HCT116 (cell line): ENCODE measurements around the gene ZNF593. TPM values are rescaled to one million over a fixed set of nuclear protein-coding genes. Genes with fewer than 3 reads are reported as not detected.

Experiments used
- ATAC-seq: fragments of 200-7000 bp; cut with Tn5 transposase; 2 replicates; pipeline ENCODE4 v1.9.1; 2020; ENCODE audit warnings: mild to moderate bottlenecking, moderate library complexity
- BruUV-seq: library from RNA; stranded (reverse); fragments of 400-500 nt; replicated peaks from 2 replicates; lab custom pipeline; 2021; lab: Mats Ljungman, UMichigan
- CTCF ChIA-PET: fragments of 300-600 bp; sonication (Branson Sonifier 250); formaldehyde crosslinking; loops from one replicate; lab custom pipeline; 2021; ENCODE audit warnings: antibody characterized with exemption; lab: Charles Lee
- POLR2A ChIA-PET: fragments of 300-600, 350-600 bp; sonication (Branson Sonifier 250); formaldehyde crosslinking; loops from one replicate; lab custom pipeline; 2021; ENCODE audit warnings: antibody characterized with exemption; lab: Charles Lee
- RAD21 ChIA-PET, 2 experiments: fragments of 300-600 bp; sonication (Branson Sonifier 250); formaldehyde crosslinking; loops; one replicate each; lab custom pipeline; 2023; ENCODE audit warnings: low total read pairs in 2 of 2; ENCODE audit not compliant: uncharacterized antibody in 2 of 2, unreplicated experiment in 2 of 2, low non-redundant PET in 1 of 2; lab: Charles Lee
- DNase-seq: peaks from one replicate; pipeline ENCODE4 v3.0.0-alpha.2; 2010; ENCODE audit warnings: low read depth, low spot score
- H2AFZ ChIP-seq: fragments of 200-600 bp; shearing (Covaris generic), sonication (generic); 2 replicates; pipeline ENCODE4 v1.6.1; 2017; ENCODE audit warnings: low read depth, mixed run types, mixed read lengths, antibody characterized with exemption, low read length; ENCODE audit not compliant: poor library complexity, severe bottlenecking
- H3K27ac ChIP-seq: 2 replicates; pipeline ENCODE4 v1.5.1; 2012; ENCODE audit warnings: low read depth, low read length
- H3K27me3 ChIP-seq: fragments of 200-600 bp; sonication (generic); 2 replicates; pipeline ENCODE4 v1.6.1; 2016; ENCODE audit warnings: mixed run types, low read length, mixed read lengths; ENCODE audit not compliant: insufficient read depth
- H3K36me3 ChIP-seq, 2 experiments: fragments of 200-500 bp in 1 of 2; fragments of 200-600 bp in 1 of 2; sonication (Bioruptor generic) in 1 of 2; sonication (generic) in 1 of 2; 2 replicates each; pipeline versions ENCODE4 v1.5.1 to v1.6.1; 2014 to 2016; ENCODE audit warnings: low read length in 2 of 2, inconsistent platforms in 1 of 2, mixed read lengths in 1 of 2, mixed run types in 1 of 2; ENCODE audit not compliant: insufficient read depth in 2 of 2, control insufficient read depth in 1 of 2
- H3K4me1 ChIP-seq, 2 experiments: fragments of 200-600 bp in 1 of 2; sonication (generic) in 1 of 2; 2 replicates each; pipeline versions ENCODE4 v1.5.1 to v1.6.1; 2012 to 2017; ENCODE audit warnings: low read length in 2 of 2, inconsistent platforms in 1 of 2, mild to moderate bottlenecking in 1 of 2, mixed read lengths in 1 of 2, mixed run types in 1 of 2, moderate library complexity in 1 of 2; ENCODE audit not compliant: insufficient read depth in 2 of 2, control insufficient read depth in 1 of 2
- H3K4me2 ChIP-seq: fragments of 200-600 bp; sonication (generic); 2 replicates; pipeline ENCODE4 v1.6.1; 2017; ENCODE audit warnings: mixed run types, low read length, mixed read lengths
- H3K4me3 ChIP-seq, 2 experiments: fragments of 200-600 bp in 1 of 2; sonication (generic) in 1 of 2; replicated peaks in 1 of 2; 2 replicates each; pipeline ENCODE4 v1.5.1; 2011 to 2016; ENCODE audit warnings: low read length in 2 of 2, control low read depth in 1 of 2, low read depth in 1 of 2, mild to moderate bottlenecking in 1 of 2, mixed read lengths in 1 of 2, mixed run types in 1 of 2
- H3K79me2 ChIP-seq: fragments of 200-600 bp; sonication (generic); 2 replicates; pipeline ENCODE4 v1.6.1; 2017; ENCODE audit warnings: mild to moderate bottlenecking, mixed run types, low read length, moderate library complexity, mixed read lengths; ENCODE audit not compliant: insufficient read depth
- H3K9ac ChIP-seq: fragments of 200-600 bp; sonication (generic); 2 replicates; pipeline ENCODE4 v1.6.1; 2016; ENCODE audit warnings: low read length, mixed read lengths
- H3K9me2 ChIP-seq: fragments of 200-600 bp; sonication (generic), shearing (Covaris generic); 2 replicates; pipeline ENCODE4 v1.6.1; 2017; ENCODE audit warnings: mixed run types, mild to moderate bottlenecking, moderate library complexity; ENCODE audit not compliant: insufficient read depth
- H3K9me3 ChIP-seq, 2 experiments: fragments of 200-500 bp in 1 of 2; fragments of 200-600 bp in 1 of 2; sonication (Bioruptor generic) in 1 of 2; sonication (generic) in 1 of 2; 2 replicates each; pipeline ENCODE4 v1.6.1; 2014 to 2017; ENCODE audit warnings: low read length in 2 of 2, mixed read lengths in 2 of 2, inconsistent platforms in 1 of 2, low read depth in 1 of 2, mild to moderate bottlenecking in 1 of 2, mixed run types in 1 of 2, moderate library complexity in 1 of 2; ENCODE audit not compliant: control insufficient read depth in 1 of 2, insufficient read depth in 1 of 2
- H4K20me1 ChIP-seq: fragments of 200-600 bp; sonication (generic), shearing (Covaris generic); 2 replicates; pipeline ENCODE4 v1.6.1; 2017; ENCODE audit warnings: mixed run types, mild to moderate bottlenecking, moderate library complexity; ENCODE audit not compliant: insufficient read depth
- EGR1 ChIP-seq: IDR thresholded peaks from 2 replicates; pipeline ENCODE4 v1.6.1; 2012; ENCODE audit warnings: low read depth
- intact Hi-C: fragments of 100-400 bp; cut with micrococcal nuclease; formaldehyde crosslinking; loops from 2 replicates; pipeline ENCODE4 v1.10.0; 2022
- total RNA-seq: library from RNA; stranded (reverse); gene quantifications from one replicate; pipeline ENCODE4 v1.2.1, GENCODE V29; 2021; ENCODE audit not compliant: unreplicated experiment
- TF ChIP-seq, protein P1 (sequence below), 3 experiments: fragments of 200-600 bp in 1 of 3; sonication (generic) in 1 of 3; IDR thresholded peaks in 2 of 3; conservative IDR thresholded peaks in 1 of 3; 2 replicates each; pipeline ENCODE4 v1.5.1; 2012 to 2017; ENCODE audit warnings: low read depth in 2 of 3, low read length in 2 of 3, antibody characterized with exemption in 1 of 3, borderline replicate concordance in 1 of 3, control low read depth in 1 of 3, mild to moderate bottlenecking in 1 of 3, mixed read lengths in 1 of 3, mixed run types in 1 of 3, moderate library complexity in 1 of 3; ENCODE audit not compliant: insufficient read depth in 1 of 3
- TF ChIP-seq, protein P2 (sequence below): IDR thresholded peaks from 2 replicates; pipeline ENCODE4 v1.6.1; 2012; ENCODE audit warnings: low read depth

Gene ZNF593
- total RNA-seq, 1 experiment from 2014 or later: 62.4 TPM

DNA sequence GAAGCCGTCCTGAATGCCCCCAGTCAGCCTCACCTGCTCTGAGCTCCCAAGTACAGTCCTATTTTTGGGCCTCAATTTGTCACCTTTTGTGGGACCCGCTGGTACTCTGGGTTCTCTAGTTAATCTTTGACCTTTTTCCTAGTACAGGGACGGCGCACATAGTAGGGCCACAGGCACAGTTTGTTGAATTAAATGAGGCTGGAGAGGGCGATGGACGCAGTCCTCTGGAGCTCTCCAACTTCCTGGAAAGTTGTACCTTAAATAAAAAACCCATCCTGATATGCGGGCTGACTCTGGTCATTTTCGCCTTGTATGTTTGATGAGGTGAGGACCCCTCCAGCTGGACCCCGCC, 6.0 kb upstream of the ZNF593 start:
- ChIA-PET CTCF (interaction anchor here (0.9 kb wide), 1 partner anchor 127 kb away, joined by 3 read pairs; no protein-coding TSS in a partner anchor), RAD21 (no interaction called here), POLR2A (no interaction called here)
- H3K36me3 ChIP-seq: no peaks in the 10 kb centered on the region
- peak overlapping the region; percentile 21 to 54; a peak in 3 of 4 replicates for H3K4me3 ChIP-seq
- no peaks in the 10 kb centered on the region for H3K9me3 ChIP-seq
- H3K4me1 ChIP-seq: peaks cover 11 to 40% of the 10 kb centered on the region in 2 experiments
- ATAC-seq (no peak), DNase-seq (no peak)
- intact Hi-C loops: no loop called here
- no peaks in the 10 kb centered on the region for H3K27me3 ChIP-seq
- no peaks in the 10 kb centered on the region for H3K9me2 ChIP-seq
- H4K20me1 ChIP-seq: no peaks in the 10 kb centered on the region
- no TSS peak for BruUV-seq
- TF ChIP-seq, protein P1, sequence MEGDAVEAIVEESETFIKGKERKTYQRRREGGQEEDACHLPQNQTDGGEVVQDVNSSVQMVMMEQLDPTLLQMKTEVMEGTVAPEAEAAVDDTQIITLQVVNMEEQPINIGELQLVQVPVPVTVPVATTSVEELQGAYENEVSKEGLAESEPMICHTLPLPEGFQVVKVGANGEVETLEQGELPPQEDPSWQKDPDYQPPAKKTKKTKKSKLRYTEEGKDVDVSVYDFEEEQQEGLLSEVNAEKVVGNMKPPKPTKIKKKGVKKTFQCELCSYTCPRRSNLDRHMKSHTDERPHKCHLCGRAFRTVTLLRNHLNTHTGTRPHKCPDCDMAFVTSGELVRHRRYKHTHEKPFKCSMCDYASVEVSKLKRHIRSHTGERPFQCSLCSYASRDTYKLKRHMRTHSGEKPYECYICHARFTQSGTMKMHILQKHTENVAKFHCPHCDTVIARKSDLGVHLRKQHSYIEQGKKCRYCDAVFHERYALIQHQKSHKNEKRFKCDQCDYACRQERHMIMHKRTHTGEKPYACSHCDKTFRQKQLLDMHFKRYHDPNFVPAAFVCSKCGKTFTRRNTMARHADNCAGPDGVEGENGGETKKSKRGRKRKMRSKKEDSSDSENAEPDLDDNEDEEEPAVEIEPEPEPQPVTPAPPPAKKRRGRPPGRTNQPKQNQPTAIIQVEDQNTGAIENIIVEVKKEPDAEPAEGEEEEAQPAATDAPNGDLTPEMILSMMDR (IDR thresholded peaks at IDR 0.05 in 2 of 3, conservative IDR thresholded peaks at IDR 0.05 in 1 of 3; ENCODE audit: borderline replicate concordance in 1 of 3, insufficient read depth in 1 of 3, low read depth in 2 of 3, low read length in 2 of 3): no peak
- TF ChIP-seq, protein P2, sequence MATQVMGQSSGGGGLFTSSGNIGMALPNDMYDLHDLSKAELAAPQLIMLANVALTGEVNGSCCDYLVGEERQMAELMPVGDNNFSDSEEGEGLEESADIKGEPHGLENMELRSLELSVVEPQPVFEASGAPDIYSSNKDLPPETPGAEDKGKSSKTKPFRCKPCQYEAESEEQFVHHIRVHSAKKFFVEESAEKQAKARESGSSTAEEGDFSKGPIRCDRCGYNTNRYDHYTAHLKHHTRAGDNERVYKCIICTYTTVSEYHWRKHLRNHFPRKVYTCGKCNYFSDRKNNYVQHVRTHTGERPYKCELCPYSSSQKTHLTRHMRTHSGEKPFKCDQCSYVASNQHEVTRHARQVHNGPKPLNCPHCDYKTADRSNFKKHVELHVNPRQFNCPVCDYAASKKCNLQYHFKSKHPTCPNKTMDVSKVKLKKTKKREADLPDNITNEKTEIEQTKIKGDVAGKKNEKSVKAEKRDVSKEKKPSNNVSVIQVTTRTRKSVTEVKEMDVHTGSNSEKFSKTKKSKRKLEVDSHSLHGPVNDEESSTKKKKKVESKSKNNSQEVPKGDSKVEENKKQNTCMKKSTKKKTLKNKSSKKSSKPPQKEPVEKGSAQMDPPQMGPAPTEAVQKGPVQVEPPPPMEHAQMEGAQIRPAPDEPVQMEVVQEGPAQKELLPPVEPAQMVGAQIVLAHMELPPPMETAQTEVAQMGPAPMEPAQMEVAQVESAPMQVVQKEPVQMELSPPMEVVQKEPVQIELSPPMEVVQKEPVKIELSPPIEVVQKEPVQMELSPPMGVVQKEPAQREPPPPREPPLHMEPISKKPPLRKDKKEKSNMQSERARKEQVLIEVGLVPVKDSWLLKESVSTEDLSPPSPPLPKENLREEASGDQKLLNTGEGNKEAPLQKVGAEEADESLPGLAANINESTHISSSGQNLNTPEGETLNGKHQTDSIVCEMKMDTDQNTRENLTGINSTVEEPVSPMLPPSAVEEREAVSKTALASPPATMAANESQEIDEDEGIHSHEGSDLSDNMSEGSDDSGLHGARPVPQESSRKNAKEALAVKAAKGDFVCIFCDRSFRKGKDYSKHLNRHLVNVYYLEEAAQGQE: no peak
- TF ChIP-seq EGR1: no peak
- H3K9ac ChIP-seq: peak overlapping the region; percentile 60
- H3K79me2 ChIP-seq: no peaks in the 10 kb centered on the region
- peak overlapping the region; percentile 59 for H2AFZ ChIP-seq
- H3K27ac ChIP-seq: no peak overlapping the region; the same call in 1 of the 2 replicates
- H3K4me2 ChIP-seq: peak overlapping the region; percentile 90
